ENCODE measurements around the gene DLK2. TPM values are rescaled to one million over a fixed set of nuclear protein-coding genes. Genes with fewer than 3 reads are reported as not detected.

DLK2 gene
- total RNA-seq, 1 donor from 2014 or later: 3.9 TPM

- H3K4me1 ChIP-seq: peaks cover 18% of the 10 kb centered on the region
- TF ChIP-seq POLR2AphosphoS5 (IDR thresholded peaks at IDR 0.05; ENCODE audit: insufficient read depth in 1 of 2, low read depth in 1 of 2): no peak
- TF ChIP-seq POLR2A (IDR thresholded peaks at IDR 0.05): no peak
- TF ChIP-seq, protein P1, sequence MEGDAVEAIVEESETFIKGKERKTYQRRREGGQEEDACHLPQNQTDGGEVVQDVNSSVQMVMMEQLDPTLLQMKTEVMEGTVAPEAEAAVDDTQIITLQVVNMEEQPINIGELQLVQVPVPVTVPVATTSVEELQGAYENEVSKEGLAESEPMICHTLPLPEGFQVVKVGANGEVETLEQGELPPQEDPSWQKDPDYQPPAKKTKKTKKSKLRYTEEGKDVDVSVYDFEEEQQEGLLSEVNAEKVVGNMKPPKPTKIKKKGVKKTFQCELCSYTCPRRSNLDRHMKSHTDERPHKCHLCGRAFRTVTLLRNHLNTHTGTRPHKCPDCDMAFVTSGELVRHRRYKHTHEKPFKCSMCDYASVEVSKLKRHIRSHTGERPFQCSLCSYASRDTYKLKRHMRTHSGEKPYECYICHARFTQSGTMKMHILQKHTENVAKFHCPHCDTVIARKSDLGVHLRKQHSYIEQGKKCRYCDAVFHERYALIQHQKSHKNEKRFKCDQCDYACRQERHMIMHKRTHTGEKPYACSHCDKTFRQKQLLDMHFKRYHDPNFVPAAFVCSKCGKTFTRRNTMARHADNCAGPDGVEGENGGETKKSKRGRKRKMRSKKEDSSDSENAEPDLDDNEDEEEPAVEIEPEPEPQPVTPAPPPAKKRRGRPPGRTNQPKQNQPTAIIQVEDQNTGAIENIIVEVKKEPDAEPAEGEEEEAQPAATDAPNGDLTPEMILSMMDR (IDR thresholded peaks at IDR 0.05): no peak
- H3K36me3 ChIP-seq: peaks cover 0 to 43% of the 10 kb centered on the region in 2 donors
- H3K27me3 ChIP-seq: no peaks in the 10 kb centered on the region
- DNase-seq (ENCODE audit: extremely low spot score in 2 of 2): no peak
- intact Hi-C loops (cut with DNase I): loop anchor here (5.0 kb wide), 1 partner anchor 55 kb away; no protein-coding TSS in a partner anchor
- H3K4me3 ChIP-seq: no peak overlapping the region
- no peaks in the 10 kb centered on the region for H3K9me3 ChIP-seq
- no peak overlapping the region for H3K27ac ChIP-seq
Observed at GRCh38 chr6:43451939-43452338, 3.4 kb downstream of the DLK2 start.

DNA sequence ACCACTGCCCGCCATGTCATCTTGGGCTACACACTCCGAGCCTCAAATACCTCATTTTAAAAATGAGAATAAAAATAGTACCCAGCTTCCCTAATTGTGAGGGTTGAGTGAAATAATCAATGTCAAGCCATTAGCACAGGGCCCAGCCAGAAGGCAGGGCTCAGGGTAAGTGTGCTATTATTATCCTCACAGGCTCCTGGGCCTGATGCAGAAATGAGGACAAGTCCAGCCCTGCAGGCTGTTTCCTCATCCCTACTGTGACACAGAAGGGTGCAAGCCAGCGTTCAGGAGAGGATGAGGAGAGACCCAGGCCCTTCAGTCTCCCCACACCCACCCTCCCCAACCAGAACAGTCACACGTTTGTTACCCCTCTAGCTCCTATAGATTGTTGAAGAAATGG, 4.0 kb downstream of the DLK2 start:
- Histone ChIP-seq H3K27me3 (no peaks in the 10 kb centered on the region), H3K36me3 (peaks cover 0 to 46% of the 10 kb centered on the region in 2 donors), H3K9me3 (no peaks in the 10 kb centered on the region), H3K4me3 (no peak overlapping the region), H3K4me1 (peaks cover 18% of the 10 kb centered on the region), H3K27ac (no peak overlapping the region)
- intact Hi-C loops (cut with DNase I): loop anchor here (5.0 kb wide), 1 partner anchor 56 kb away; no protein-coding TSS in a partner anchor
- DNase-seq (ENCODE audit: extremely low spot score in 2 of 2): no peak
- TF ChIP-seq, protein P1 (IDR thresholded peaks at IDR 0.05): no peak
- no peak for TF ChIP-seq POLR2A (IDR thresholded peaks at IDR 0.05)
- no peak for TF ChIP-seq POLR2AphosphoS5 (IDR thresholded peaks at IDR 0.05; ENCODE audit: insufficient read depth in 1 of 2, low read depth in 1 of 2)

- H3K4me3 ChIP-seq: no peak overlapping the region
- no peak overlapping the region for H3K27ac ChIP-seq
- TF ChIP-seq POLR2A (IDR thresholded peaks at IDR 0.05) (no peak), POLR2AphosphoS5 (IDR thresholded peaks at IDR 0.05; ENCODE audit: insufficient read depth in 1 of 2, low read depth in 1 of 2) (no peak)
- TF ChIP-seq, protein P1 (IDR thresholded peaks at IDR 0.05): no peak
- intact Hi-C loops (cut with DNase I): loop anchor here (5.0 kb wide), 1 partner anchor 57 kb away; no protein-coding TSS in a partner anchor
- DNase-seq (ENCODE audit: extremely low spot score in 2 of 2): no peak
- H3K36me3 ChIP-seq: peaks cover 0 to 52% of the 10 kb centered on the region in 2 donors
- no peaks in the 10 kb centered on the region for H3K9me3 ChIP-seq
- H3K4me1 ChIP-seq: peaks cover 12% of the 10 kb centered on the region
- H3K27me3 ChIP-seq: no peaks in the 10 kb centered on the region
Observed at GRCh38 chr6:43450699-43451131, 4.6 kb downstream of the DLK2 start.

DNA sequence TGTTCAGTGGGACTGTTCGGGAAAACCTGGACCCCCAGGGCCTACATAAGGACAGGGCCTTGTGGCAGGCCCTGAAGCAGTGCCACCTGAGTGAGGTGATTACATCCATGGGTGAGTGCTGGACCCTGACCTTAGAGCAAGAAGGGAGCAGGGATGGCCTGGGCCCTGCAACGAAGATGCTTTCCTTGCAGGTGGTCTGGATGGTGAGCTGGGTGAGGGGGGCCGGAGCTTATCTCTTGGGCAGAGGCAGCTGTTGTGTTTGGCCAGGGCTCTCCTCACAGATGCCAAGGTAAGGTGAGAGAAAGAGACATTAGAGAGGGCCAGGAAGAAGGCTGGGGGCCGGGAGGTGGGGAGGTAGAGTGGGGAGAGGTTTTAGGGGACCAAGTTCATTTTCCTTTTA, 6.4 kb downstream of the DLK2 start:
- no peak overlapping the region for H3K4me3 ChIP-seq
- H3K4me1 ChIP-seq: no peaks in the 10 kb centered on the region
- no peaks in the 10 kb centered on the region for H3K9me3 ChIP-seq
- no peaks in the 10 kb centered on the region for H3K27me3 ChIP-seq
- H3K27ac ChIP-seq: no peak overlapping the region
- TF ChIP-seq, protein P1 (IDR thresholded peaks at IDR 0.05): no peak
- TF ChIP-seq POLR2AphosphoS5 (IDR thresholded peaks at IDR 0.05; ENCODE audit: insufficient read depth in 1 of 2, low read depth in 1 of 2) (no peak), POLR2A (IDR thresholded peaks at IDR 0.05) (no peak)
- DNase-seq (ENCODE audit: extremely low spot score in 2 of 2): no peak
- peaks cover 0 to 70% of the 10 kb centered on the region in 2 donors for H3K36me3 ChIP-seq
- intact Hi-C loops (cut with DNase I): no loop called here

DNA sequence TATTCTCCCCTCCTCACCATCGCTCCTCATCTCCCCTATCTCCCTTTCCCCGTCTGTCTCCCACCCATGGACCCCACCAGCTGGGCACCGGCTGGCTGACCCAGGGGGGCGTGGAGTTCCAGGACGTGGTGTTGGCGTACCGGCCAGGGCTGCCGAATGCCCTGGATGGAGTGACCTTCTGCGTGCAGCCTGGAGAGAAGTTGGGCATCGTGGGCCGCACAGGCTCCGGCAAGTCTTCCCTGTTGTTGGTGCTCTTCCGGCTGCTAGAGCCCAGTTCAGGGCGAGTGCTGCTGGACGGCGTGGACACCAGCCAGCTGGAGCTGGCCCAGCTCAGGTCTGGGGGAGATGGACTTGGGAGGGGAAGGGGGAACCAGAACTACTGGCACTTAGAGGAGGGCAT, 7.7 kb downstream of the DLK2 start:
- intact Hi-C loops (cut with DNase I): no loop called here
- Histone ChIP-seq H3K27ac (no peak overlapping the region), H3K36me3 (peaks cover 0 to 83% of the 10 kb centered on the region in 2 donors), H3K4me1 (no peaks in the 10 kb centered on the region), H3K4me3 (no peak overlapping the region), H3K9me3 (no peaks in the 10 kb centered on the region), H3K27me3 (no peaks in the 10 kb centered on the region)
- no peak for DNase-seq (ENCODE audit: extremely low spot score in 2 of 2)
- TF ChIP-seq, protein P1 (IDR thresholded peaks at IDR 0.05): no peak
- TF ChIP-seq POLR2A (IDR thresholded peaks at IDR 0.05): no peak
- TF ChIP-seq POLR2AphosphoS5 (IDR thresholded peaks at IDR 0.05; ENCODE audit: insufficient read depth in 1 of 2, low read depth in 1 of 2): no peak

Measured in vagina (tissue), 2 donors.